ENCODE results near the gene KPNB1. TPM values are rescaled to one million over a fixed set of nuclear protein-coding genes. Genes with fewer than 3 reads are reported as not detected.

KPNB1 gene
- total and polyA plus RNA-seq, 10 of the 15 experiments (the other 5 are each of a cell fraction or from before 2014, with no cell fraction given) = 67.8 to 525 (median 246) TPM

DNA sequence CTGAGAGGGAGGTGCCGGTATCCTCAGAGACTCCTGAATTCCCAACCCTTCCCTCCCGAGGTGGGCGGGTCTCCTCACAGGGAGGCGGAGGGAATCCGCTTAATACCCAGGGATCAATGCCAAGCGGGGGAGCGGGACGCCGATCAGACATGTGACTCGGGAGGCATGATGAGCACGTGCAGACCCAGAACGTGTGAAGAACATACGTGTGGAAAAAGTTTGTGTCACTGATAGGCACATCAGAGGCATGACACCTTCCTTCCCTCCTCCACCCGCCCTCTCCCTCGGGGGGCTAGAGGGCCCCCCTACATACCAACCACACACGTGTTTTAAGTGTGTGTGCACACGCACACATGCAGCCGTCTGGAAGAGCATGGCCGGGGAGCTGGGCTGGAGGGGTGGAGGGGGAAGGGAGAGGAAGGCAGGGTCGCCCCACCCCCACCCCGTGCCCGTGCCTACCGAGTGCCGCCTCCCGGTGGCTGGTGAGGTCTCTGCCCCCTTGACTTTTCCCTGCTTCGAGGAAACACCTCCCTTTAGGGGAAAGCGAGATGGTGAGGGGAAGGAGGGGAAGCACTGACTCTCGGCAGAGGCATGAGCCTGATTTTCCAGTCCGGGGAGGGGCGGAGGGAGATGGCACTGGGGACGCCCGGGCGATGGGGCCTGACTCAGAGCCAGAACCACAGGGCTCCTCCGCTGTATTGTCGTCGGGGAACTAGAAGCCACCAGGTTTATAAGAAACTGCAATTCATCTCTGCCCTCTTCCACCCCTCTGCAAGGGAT is 71.2 kb downstream of the KPNB1 start (continued):
- TF ChIP-seq, protein P1, sequence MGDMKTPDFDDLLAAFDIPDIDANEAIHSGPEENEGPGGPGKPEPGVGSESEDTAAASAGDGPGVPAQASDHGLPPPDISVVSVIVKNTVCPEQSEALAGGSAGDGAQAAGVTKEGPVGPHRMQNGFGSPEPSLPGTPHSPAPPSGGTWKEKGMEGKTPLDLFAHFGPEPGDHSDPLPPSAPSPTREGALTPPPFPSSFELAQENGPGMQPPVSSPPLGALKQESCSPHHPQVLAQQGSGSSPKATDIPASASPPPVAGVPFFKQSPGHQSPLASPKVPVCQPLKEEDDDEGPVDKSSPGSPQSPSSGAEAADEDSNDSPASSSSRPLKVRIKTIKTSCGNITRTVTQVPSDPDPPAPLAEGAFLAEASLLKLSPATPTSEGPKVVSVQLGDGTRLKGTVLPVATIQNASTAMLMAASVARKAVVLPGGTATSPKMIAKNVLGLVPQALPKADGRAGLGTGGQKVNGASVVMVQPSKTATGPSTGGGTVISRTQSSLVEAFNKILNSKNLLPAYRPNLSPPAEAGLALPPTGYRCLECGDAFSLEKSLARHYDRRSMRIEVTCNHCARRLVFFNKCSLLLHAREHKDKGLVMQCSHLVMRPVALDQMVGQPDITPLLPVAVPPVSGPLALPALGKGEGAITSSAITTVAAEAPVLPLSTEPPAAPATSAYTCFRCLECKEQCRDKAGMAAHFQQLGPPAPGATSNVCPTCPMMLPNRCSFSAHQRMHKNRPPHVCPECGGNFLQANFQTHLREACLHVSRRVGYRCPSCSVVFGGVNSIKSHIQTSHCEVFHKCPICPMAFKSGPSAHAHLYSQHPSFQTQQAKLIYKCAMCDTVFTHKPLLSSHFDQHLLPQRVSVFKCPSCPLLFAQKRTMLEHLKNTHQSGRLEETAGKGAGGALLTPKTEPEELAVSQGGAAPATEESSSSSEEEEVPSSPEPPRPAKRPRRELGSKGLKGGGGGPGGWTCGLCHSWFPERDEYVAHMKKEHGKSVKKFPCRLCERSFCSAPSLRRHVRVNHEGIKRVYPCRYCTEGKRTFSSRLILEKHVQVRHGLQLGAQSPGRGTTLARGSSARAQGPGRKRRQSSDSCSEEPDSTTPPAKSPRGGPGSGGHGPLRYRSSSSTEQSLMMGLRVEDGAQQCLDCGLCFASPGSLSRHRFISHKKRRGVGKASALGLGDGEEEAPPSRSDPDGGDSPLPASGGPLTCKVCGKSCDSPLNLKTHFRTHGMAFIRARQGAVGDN (IDR thresholded peaks at IDR 0.05) = no peak
- 0 out of 2 replicates have a peak, but pooled peaks have one; percentile 35 for TF ChIP-seq IRF4 (IDR thresholded peaks at IDR 0.05; ENCODE audit: low read depth, low read length)
- TF ChIP-seq NR2F1 (conservative IDR thresholded peaks at IDR 0.05) = 0 out of 2 replicates have a peak, but pooled peaks have one; percentile 30

DNA sequence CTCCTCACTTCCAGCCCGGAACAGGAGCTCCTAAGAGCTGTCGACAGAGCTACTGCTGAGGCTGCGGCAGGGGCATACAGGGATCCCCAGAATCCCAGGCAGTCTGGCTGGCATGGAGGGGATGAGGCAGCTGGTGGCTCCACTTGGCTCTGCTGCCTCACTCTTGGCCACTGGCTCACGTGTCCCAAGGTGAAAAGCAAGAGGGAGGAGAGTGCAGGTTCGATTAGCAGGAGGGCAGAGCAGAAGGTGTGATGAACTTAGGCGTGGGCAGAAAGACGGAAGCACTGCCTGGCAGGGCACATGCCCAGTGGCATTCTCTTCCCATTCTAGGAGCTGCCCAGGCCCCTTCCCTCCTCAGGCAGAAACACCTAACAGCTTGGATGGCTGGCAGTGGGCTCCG is 72.0 kb downstream of the KPNB1 start:
- Histone ChIP-seq H3K36me3 (ENCODE audit: control insufficient read depth in 2 of 2, insufficient read depth in 2 of 2, low read length in 1 of 2) (no peaks in the 10 kb centered on the region), H3K27ac (ENCODE audit: control insufficient read depth, insufficient read depth) (no peak overlapping the region), H3K4me2 (ENCODE audit: control insufficient read depth, insufficient read depth) (peak overlapping the region; percentile 49; the same call in 1 of the 2 replicates), H3K9ac (ENCODE audit: control insufficient read depth, insufficient read depth, low read length) (no peak overlapping the region), H4K20me1 (ENCODE audit: control insufficient read depth, insufficient read depth) (no peaks in the 10 kb centered on the region; the same call in 1 of the 2 replicates), H3K27me3 (replicated peaks in 1 of 2; ENCODE audit: control insufficient read depth in 2 of 2, insufficient read depth in 2 of 2, low read length in 1 of 2) (peaks cover 0 to 5% of the 10 kb centered on the region in 2 experiments; a peak in 3 of 4 replicates), H3K9me3 (replicated peaks; ENCODE audit: control insufficient read depth, insufficient read depth, low read length) (no peaks in the 10 kb centered on the region), H2AFZ (ENCODE audit: control insufficient read depth, low read depth, low read length) (no peak overlapping the region), H3K4me3 (no peak overlapping the region), H3K79me2 (ENCODE audit: control insufficient read depth, insufficient read depth, low read length) (no peaks in the 10 kb centered on the region), H3K4me1 (ENCODE audit: control insufficient read depth, insufficient read depth, low read length) (peaks cover 55% of the 10 kb centered on the region)
- SMC1A ChIA-PET (ENCODE audit: uncharacterized antibody, unreplicated experiment) = interaction anchor here (1.0 to 2.4 kb wide), 2 partner anchors 10 to 21 kb away, joined by 4 to 13 read pairs; partner anchors contain the start of gene TBX21
- WGBS (ENCODE audit: insufficient coverage, insufficient replicate concordance, low lambda C conversion rate, missing lambda C conversion rate) = 28% methylated on average over 7 of the region's 8 CpGs
- intact Hi-C loops (cut with micrococcal nuclease; ENCODE audit: unreplicated experiment) (no loop called here), in situ Hi-C loops (cut with MboI) (no loop called here)
- RAD21 ChIA-PET (ENCODE audit: unreplicated experiment) = no interaction called here
- DNase-seq (ENCODE audit: low read depth, low spot score) = no peak
- no peak for TF ChIP-seq BACH1 (IDR thresholded peaks at IDR 0.05; ENCODE audit: borderline replicate concordance)
- TF ChIP-seq, protein P2, sequence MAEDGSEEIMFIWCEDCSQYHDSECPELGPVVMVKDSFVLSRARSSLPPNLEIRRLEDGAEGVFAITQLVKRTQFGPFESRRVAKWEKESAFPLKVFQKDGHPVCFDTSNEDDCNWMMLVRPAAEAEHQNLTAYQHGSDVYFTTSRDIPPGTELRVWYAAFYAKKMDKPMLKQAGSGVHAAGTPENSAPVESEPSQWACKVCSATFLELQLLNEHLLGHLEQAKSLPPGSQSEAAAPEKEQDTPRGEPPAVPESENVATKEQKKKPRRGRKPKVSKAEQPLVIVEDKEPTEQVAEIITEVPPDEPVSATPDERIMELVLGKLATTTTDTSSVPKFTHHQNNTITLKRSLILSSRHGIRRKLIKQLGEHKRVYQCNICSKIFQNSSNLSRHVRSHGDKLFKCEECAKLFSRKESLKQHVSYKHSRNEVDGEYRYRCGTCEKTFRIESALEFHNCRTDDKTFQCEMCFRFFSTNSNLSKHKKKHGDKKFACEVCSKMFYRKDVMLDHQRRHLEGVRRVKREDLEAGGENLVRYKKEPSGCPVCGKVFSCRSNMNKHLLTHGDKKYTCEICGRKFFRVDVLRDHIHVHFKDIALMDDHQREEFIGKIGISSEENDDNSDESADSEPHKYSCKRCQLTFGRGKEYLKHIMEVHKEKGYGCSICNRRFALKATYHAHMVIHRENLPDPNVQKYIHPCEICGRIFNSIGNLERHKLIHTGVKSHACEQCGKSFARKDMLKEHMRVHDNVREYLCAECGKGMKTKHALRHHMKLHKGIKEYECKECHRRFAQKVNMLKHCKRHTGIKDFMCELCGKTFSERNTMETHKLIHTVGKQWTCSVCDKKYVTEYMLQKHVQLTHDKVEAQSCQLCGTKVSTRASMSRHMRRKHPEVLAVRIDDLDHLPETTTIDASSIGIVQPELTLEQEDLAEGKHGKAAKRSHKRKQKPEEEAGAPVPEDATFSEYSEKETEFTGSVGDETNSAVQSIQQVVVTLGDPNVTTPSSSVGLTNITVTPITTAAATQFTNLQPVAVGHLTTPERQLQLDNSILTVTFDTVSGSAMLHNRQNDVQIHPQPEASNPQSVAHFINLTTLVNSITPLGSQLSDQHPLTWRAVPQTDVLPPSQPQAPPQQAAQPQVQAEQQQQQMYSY (CRISPR knock-in tag; IDR thresholded peaks at IDR 0.05) = no peak
- ATAC-seq = no peak
- FAIRE-seq = no peak
- POLR2A ChIA-PET = no interaction called here
- CTCF ChIA-PET = interaction anchor here (1.1 kb wide), 1 partner anchor 22 kb away, joined by 7 read pairs; no protein-coding TSS in a partner anchor
- no TSS peak for BruUV-seq (replicated peaks)

All from GM12878 (cell line).